Natural killer cell treated with Interleukin-12 subunit alpha and Interleukin-12 subunit beta and Interleukin-15 and Interleukin-18, amount 100 ng/mL, for 72 hours (primary cell): ENCODE results near the gene IFT20. TPM values are rescaled to one million over a fixed set of nuclear protein-coding genes. Genes with fewer than 3 reads are reported as not detected.

Source experiments
- ATAC-seq, 2 donors: fragments of 150-1000 bp; cut with Tn5 transposase in 1 of 2; sonication (Bioruptor Pico), chemical (Tn5 transposase) in 1 of 2; 2 replicates each; pipeline ENCODE4 v1.10.0; 2021
- DNase-seq: peaks from one replicate; pipeline ENCODE4 v3.0.0; 2022; ENCODE audit warnings: low spot score
- H3K27ac Mint-ChIP-seq, 2 donors: 1 replicate in 1 of 2; 2 replicates in 1 of 2; pipeline ENCODE4 v1.8.0; 2022; ENCODE audit warnings: mixed read lengths in 2 of 2, mild to moderate bottlenecking in 1 of 2, moderate library complexity in 1 of 2
- H3K27me3 Mint-ChIP-seq, 2 donors: 1 replicate in 1 of 2; 2 replicates in 1 of 2; pipeline ENCODE4 v1.8.0; 2022; ENCODE audit warnings: mixed read lengths in 2 of 2
- H3K36me3 Mint-ChIP-seq: one replicate; pipeline ENCODE4 v1.8.0; 2022; ENCODE audit warnings: mixed read lengths
- H3K4me1 Mint-ChIP-seq, 2 donors: 1 replicate in 1 of 2; 2 replicates in 1 of 2; pipeline ENCODE4 v1.8.0; 2022; ENCODE audit warnings: low read depth in 2 of 2, mixed read lengths in 2 of 2, mild to moderate bottlenecking in 1 of 2
- H3K4me3 Mint-ChIP-seq: one replicate; pipeline ENCODE4 v1.8.0; 2022; ENCODE audit warnings: mixed read lengths
- H3K9me3 Mint-ChIP-seq: 2 replicates; pipeline ENCODE4 v1.8.0; 2022; ENCODE audit warnings: mixed read lengths
- total RNA-seq, 2 donors: library from RNA; stranded (reverse); gene quantifications; one replicate each; pipeline ENCODE4 v1.2.3, GENCODE V29; 2022

IFT20 gene
- total RNA-seq, 2 donors from 2014 or later: 17.7 to 18.2 TPM

GRCh38 chr17:28335959-28336871 lies 943 bp upstream of the IFT20 start:
- H3K4me1 Mint-ChIP-seq: peaks cover 38 to 39% of the 10 kb centered on the region in 2 donors
- DNase-seq (no peak), ATAC-seq (no peak)
- no peaks in the 10 kb centered on the region for H3K27me3 Mint-ChIP-seq
- peaks cover 4% of the 10 kb centered on the region for H3K36me3 Mint-ChIP-seq
- no peaks in the 10 kb centered on the region for H3K9me3 Mint-ChIP-seq
- H3K27ac Mint-ChIP-seq: peak overlapping the region; percentile 83
- peak overlapping the region; percentile 95 for H3K4me3 Mint-ChIP-seq

GRCh38 chr17:28334666-28335200 lies 539 bp downstream of the IFT20 start:
- DNase-seq (no peak), ATAC-seq (no peak)
- Mint-ChIP-seq H3K27me3 (no peaks in the 10 kb centered on the region), H3K9me3 (no peaks in the 10 kb centered on the region), H3K36me3 (peaks cover 4% of the 10 kb centered on the region), H3K27ac (peak overlapping the region; percentile 83), H3K4me1 (peaks cover 38 to 39% of the 10 kb centered on the region in 2 donors), H3K4me3 (peak overlapping the region; percentile 95)

- DNase-seq: no peak
- peak overlapping the region; percentile 95 for H3K4me3 Mint-ChIP-seq
- peak overlapping the region; percentile 83 for H3K27ac Mint-ChIP-seq
- peaks cover 4% of the 10 kb centered on the region for H3K36me3 Mint-ChIP-seq
- no peaks in the 10 kb centered on the region for H3K27me3 Mint-ChIP-seq
- H3K4me1 Mint-ChIP-seq: peaks cover 38 to 39% of the 10 kb centered on the region in 2 donors
- no peaks in the 10 kb centered on the region for H3K9me3 Mint-ChIP-seq
- ATAC-seq: no peak
Observed at GRCh38 chr17:28334171-28334570, 1.1 kb downstream of the IFT20 start.

GRCh38 chr17:28333083-28333746 lies 2.1 kb downstream of the IFT20 start:
- peaks cover 4% of the 10 kb centered on the region for H3K36me3 Mint-ChIP-seq

GRCh38 chr17:28331891-28332420 lies 3.3 kb downstream of the IFT20 start:
- Mint-ChIP-seq H3K27me3 (no peaks in the 10 kb centered on the region), H3K27ac (no peak overlapping the region), H3K9me3 (no peaks in the 10 kb centered on the region), H3K4me3 (no peak overlapping the region), H3K4me1 (peaks cover 24 to 28% of the 10 kb centered on the region in 2 donors), H3K36me3 (peaks cover 5% of the 10 kb centered on the region)
- no peak for DNase-seq
- no peak for ATAC-seq

More at GRCh38 chr17:28333083-28333746, 2.1 kb downstream of the IFT20 start:
- DNase-seq (peak; percentile 6), ATAC-seq (no peak)
- Mint-ChIP-seq H3K27ac (peak overlapping the region in 1 of 2 donors; percentile 83), H3K4me3 (peak overlapping the region; percentile 95), H3K27me3 (no peaks in the 10 kb centered on the region), H3K4me1 (peaks cover 34 to 38% of the 10 kb centered on the region in 2 donors), H3K9me3 (no peaks in the 10 kb centered on the region)

- H3K4me3 Mint-ChIP-seq: no peak overlapping the region
- ATAC-seq (no peak), DNase-seq (no peak)
- H3K9me3 Mint-ChIP-seq: no peaks in the 10 kb centered on the region
- no peaks in the 10 kb centered on the region for H3K27me3 Mint-ChIP-seq
- H3K4me1 Mint-ChIP-seq: peaks cover 17 to 21% of the 10 kb centered on the region in 2 donors
- no peak overlapping the region for H3K27ac Mint-ChIP-seq
- peaks cover 11% of the 10 kb centered on the region for H3K36me3 Mint-ChIP-seq
Observed at GRCh38 chr17:28330671-28331070, 4.6 kb downstream of the IFT20 start.

GRCh38 chr17:28328325-28328724 lies 6.9 kb downstream of the IFT20 start:
- no peak overlapping the region for H3K4me3 Mint-ChIP-seq
- no peak for ATAC-seq

GRCh38 chr17:28327709-28328108 lies 7.6 kb downstream of the IFT20 start:
- DNase-seq (no peak), ATAC-seq (no peak)
- Mint-ChIP-seq H3K27ac (no peak overlapping the region), H3K36me3 (peaks cover 11% of the 10 kb centered on the region), H3K4me3 (no peak overlapping the region), H3K27me3 (no peaks in the 10 kb centered on the region), H3K4me1 (peaks cover 3 to 8% of the 10 kb centered on the region in 2 donors), H3K9me3 (no peaks in the 10 kb centered on the region)

More at GRCh38 chr17:28328325-28328724, 6.9 kb downstream of the IFT20 start:
- no peak for DNase-seq
- H3K4me1 Mint-ChIP-seq: peaks cover 3 to 8% of the 10 kb centered on the region in 2 donors
- no peaks in the 10 kb centered on the region for H3K9me3 Mint-ChIP-seq
- peaks cover 11% of the 10 kb centered on the region for H3K36me3 Mint-ChIP-seq
- H3K27ac Mint-ChIP-seq: no peak overlapping the region
- H3K27me3 Mint-ChIP-seq: no peaks in the 10 kb centered on the region

- ATAC-seq (peak in 1 of 2 donors; percentile 90), DNase-seq (no peak)
- H3K27ac Mint-ChIP-seq: peak overlapping the region in 1 of 2 donors; percentile 47
- no peaks in the 10 kb centered on the region for H3K9me3 Mint-ChIP-seq
- no peaks in the 10 kb centered on the region for H3K27me3 Mint-ChIP-seq
- no peak overlapping the region for H3K4me3 Mint-ChIP-seq
- peaks cover 1 to 2% of the 10 kb centered on the region in 2 donors for H3K4me1 Mint-ChIP-seq
- H3K36me3 Mint-ChIP-seq: peaks cover 11% of the 10 kb centered on the region
Observed at GRCh38 chr17:28327031-28327607, 8.2 kb downstream of the IFT20 start.

GRCh38 chr17:28326114-28326513 lies 9.2 kb downstream of the IFT20 start:
- Mint-ChIP-seq H3K27ac (peak overlapping the region in 1 of 2 donors; percentile 47), H3K36me3 (peaks cover 11% of the 10 kb centered on the region), H3K27me3 (no peaks in the 10 kb centered on the region), H3K4me3 (no peak overlapping the region), H3K4me1 (peaks cover 3 to 4% of the 10 kb centered on the region in 2 donors), H3K9me3 (no peaks in the 10 kb centered on the region)
- DNase-seq (no peak), ATAC-seq (no peak)

- ATAC-seq (no peak), DNase-seq (no peak)
- Mint-ChIP-seq H3K36me3 (peaks cover 11% of the 10 kb centered on the region), H3K9me3 (no peaks in the 10 kb centered on the region), H3K27ac (no peak overlapping the region), H3K4me1 (peaks cover 10 to 12% of the 10 kb centered on the region in 2 donors), H3K27me3 (no peaks in the 10 kb centered on the region), H3K4me3 (no peak overlapping the region)
Observed at GRCh38 chr17:28325211-28325610, 10.1 kb downstream of the IFT20 start.

GRCh38 chr17:28324781-28325180 lies 10.5 kb downstream of the IFT20 start:
- H3K9me3 Mint-ChIP-seq: no peaks in the 10 kb centered on the region
- H3K27me3 Mint-ChIP-seq: no peaks in the 10 kb centered on the region
- H3K27ac Mint-ChIP-seq: no peak overlapping the region
- peaks cover 15 to 17% of the 10 kb centered on the region in 2 donors for H3K4me1 Mint-ChIP-seq
- H3K36me3 Mint-ChIP-seq: peaks cover 11% of the 10 kb centered on the region
- no peak overlapping the region for H3K4me3 Mint-ChIP-seq
- DNase-seq: no peak
- no peak for ATAC-seq

GRCh38 chr17:28324267-28324745 lies 11.0 kb downstream of the IFT20 start:
- DNase-seq: no peak
- Mint-ChIP-seq H3K27me3 (no peaks in the 10 kb centered on the region), H3K4me1 (peaks cover 18 to 21% of the 10 kb centered on the region in 2 donors), H3K36me3 (peaks cover 11% of the 10 kb centered on the region), H3K4me3 (no peak overlapping the region), H3K9me3 (no peaks in the 10 kb centered on the region), H3K27ac (no peak overlapping the region)
- no peak for ATAC-seq
